ENCODE data around the gene ANKS1A. TPM values are rescaled to one million over a fixed set of nuclear protein-coding genes. Genes with fewer than 3 reads are reported as not detected.

ANKS1A gene
- total RNA-seq, 1 experiment from 2014 or later: 35.0 TPM

DNA sequence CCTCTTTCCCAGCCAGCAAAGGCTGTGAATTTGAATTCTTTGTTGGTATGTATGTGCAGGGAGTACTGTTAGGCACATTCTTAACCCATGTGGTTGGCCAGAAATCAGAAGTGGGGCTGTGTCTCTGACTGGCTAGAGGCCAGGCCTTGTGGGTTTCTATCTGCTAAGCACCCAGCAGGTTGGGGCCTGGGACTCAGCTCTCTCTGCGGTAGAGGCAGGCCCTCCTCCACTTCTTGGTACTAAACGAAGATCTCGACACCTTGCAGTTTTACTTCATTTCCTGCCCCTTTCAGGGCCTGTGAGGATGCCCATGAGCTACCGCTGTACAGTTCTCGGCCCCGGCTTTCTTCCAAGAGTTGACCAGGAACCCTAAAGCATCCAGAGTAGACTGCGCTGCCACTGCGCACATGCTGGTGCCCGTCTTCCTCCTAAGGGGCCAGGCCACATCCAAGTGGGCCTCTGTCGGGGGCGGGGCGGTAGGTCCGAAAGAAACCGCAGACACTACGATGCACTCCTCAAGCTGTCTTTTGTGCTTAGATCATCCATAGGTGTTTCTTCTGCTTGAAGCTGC is 201.0 kb downstream of the ANKS1A start (continued):
- TF ChIP-seq SMAD4 (CRISPR knock-in tag; IDR thresholded peaks at IDR 0.05) (no peak), EMX1 (CRISPR knock-in tag; IDR thresholded peaks at IDR 0.05) (no peak), ZNF121 (CRISPR knock-in tag; IDR thresholded peaks at IDR 0.05) (no peak)
- TF ChIP-seq, protein P1, sequence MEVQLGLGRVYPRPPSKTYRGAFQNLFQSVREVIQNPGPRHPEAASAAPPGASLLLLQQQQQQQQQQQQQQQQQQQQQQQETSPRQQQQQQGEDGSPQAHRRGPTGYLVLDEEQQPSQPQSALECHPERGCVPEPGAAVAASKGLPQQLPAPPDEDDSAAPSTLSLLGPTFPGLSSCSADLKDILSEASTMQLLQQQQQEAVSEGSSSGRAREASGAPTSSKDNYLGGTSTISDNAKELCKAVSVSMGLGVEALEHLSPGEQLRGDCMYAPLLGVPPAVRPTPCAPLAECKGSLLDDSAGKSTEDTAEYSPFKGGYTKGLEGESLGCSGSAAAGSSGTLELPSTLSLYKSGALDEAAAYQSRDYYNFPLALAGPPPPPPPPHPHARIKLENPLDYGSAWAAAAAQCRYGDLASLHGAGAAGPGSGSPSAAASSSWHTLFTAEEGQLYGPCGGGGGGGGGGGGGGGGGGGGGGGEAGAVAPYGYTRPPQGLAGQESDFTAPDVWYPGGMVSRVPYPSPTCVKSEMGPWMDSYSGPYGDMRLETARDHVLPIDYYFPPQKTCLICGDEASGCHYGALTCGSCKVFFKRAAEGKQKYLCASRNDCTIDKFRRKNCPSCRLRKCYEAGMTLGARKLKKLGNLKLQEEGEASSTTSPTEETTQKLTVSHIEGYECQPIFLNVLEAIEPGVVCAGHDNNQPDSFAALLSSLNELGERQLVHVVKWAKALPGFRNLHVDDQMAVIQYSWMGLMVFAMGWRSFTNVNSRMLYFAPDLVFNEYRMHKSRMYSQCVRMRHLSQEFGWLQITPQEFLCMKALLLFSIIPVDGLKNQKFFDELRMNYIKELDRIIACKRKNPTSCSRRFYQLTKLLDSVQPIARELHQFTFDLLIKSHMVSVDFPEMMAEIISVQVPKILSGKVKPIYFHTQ (CRISPR knock-in tag; IDR thresholded peaks at IDR 0.05): no peak

DNA sequence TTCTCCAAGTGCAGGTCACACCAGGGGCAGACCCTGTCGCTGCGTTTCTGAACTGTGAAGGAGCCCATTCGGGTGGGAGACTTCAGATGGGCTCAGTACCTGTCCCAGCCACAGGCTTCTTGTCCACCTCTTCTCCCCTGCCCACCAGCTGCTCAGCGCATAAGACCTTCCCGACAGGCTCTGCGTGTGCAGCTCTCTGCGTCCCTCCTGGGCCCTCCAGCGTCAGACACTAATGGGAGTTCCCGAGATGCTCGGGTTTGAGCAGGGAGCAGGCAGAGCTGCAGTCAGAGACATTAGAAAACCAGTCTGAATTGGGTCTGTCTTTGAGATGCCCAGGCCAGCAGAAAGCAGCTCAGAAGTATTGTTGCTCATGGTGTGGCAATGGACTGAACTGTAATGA is 201.7 kb downstream of the ANKS1A start:
- ATAC-seq (no peak), DNase-seq (ENCODE audit: low spot score) (no peak)
- ChIA-PET POLR2A (no interaction called here), CTCF (interaction anchor here (1.1 to 2.2 kb wide), 6 partner anchors 42 to 168 kb away, joined by 3 to 7 read pairs (median 3); partner anchors contain the start of gene ZNF76)
- H3K4me3 Mint-ChIP-seq: no peak overlapping the region
- peaks cover 14% of the 10 kb centered on the region for H3K36me3 Mint-ChIP-seq
- peaks cover 21% of the 10 kb centered on the region for H3K4me1 Mint-ChIP-seq
- no peak overlapping the region; the same call in 1 of the 2 replicates for H3K27ac Mint-ChIP-seq
- no peaks in the 10 kb centered on the region for H3K27me3 Mint-ChIP-seq (ENCODE audit: low read depth)
- no peaks in the 10 kb centered on the region for H3K9me3 Mint-ChIP-seq
- TF ChIP-seq MXD4 (CRISPR knock-in tag; IDR thresholded peaks at IDR 0.05; ENCODE audit: borderline replicate concordance): no peak
- TF ChIP-seq SOX15 (CRISPR knock-in tag; IDR thresholded peaks at IDR 0.05): no peak
- no peak for TF ChIP-seq ZNF219 (CRISPR knock-in tag; IDR thresholded peaks at IDR 0.05; ENCODE audit: borderline replicate concordance)
- TF ChIP-seq, protein P2, sequence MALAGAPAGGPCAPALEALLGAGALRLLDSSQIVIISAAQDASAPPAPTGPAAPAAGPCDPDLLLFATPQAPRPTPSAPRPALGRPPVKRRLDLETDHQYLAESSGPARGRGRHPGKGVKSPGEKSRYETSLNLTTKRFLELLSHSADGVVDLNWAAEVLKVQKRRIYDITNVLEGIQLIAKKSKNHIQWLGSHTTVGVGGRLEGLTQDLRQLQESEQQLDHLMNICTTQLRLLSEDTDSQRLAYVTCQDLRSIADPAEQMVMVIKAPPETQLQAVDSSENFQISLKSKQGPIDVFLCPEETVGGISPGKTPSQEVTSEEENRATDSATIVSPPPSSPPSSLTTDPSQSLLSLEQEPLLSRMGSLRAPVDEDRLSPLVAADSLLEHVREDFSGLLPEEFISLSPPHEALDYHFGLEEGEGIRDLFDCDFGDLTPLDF (CRISPR knock-in tag; IDR thresholded peaks at IDR 0.05): no peak
- TF ChIP-seq, protein P3, sequence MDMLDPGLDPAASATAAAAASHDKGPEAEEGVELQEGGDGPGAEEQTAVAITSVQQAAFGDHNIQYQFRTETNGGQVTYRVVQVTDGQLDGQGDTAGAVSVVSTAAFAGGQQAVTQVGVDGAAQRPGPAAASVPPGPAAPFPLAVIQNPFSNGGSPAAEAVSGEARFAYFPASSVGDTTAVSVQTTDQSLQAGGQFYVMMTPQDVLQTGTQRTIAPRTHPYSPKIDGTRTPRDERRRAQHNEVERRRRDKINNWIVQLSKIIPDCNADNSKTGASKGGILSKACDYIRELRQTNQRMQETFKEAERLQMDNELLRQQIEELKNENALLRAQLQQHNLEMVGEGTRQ (CRISPR knock-in tag; IDR thresholded peaks at IDR 0.05): no peak
- TF ChIP-seq IRF2 (CRISPR knock-in tag; IDR thresholded peaks at IDR 0.05; ENCODE audit: borderline replicate concordance, low read depth): no peak
- TF ChIP-seq FOXK1 (CRISPR knock-in tag; IDR thresholded peaks at IDR 0.05): no peak
- TF ChIP-seq ETV6 (CRISPR knock-in tag; IDR thresholded peaks at IDR 0.05): no peak
- no peak for TF ChIP-seq AFF4 (CRISPR knock-in tag; IDR thresholded peaks at IDR 0.05; ENCODE audit: borderline replicate concordance)
- TF ChIP-seq TEAD4 (CRISPR knock-in tag; IDR thresholded peaks at IDR 0.05): no peak
- TF ChIP-seq, protein P4, sequence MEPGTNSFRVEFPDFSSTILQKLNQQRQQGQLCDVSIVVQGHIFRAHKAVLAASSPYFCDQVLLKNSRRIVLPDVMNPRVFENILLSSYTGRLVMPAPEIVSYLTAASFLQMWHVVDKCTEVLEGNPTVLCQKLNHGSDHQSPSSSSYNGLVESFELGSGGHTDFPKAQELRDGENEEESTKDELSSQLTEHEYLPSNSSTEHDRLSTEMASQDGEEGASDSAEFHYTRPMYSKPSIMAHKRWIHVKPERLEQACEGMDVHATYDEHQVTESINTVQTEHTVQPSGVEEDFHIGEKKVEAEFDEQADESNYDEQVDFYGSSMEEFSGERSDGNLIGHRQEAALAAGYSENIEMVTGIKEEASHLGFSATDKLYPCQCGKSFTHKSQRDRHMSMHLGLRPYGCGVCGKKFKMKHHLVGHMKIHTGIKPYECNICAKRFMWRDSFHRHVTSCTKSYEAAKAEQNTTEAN (CRISPR knock-in tag; IDR thresholded peaks at IDR 0.05): no peak
- TF ChIP-seq TP53 (CRISPR knock-in tag; IDR thresholded peaks at IDR 0.05): no peak
- no peak for TF ChIP-seq KAT7 (CRISPR knock-in tag; IDR thresholded peaks at IDR 0.05; ENCODE audit: borderline replicate concordance)
- TF ChIP-seq PRRX2 (CRISPR knock-in tag; IDR thresholded peaks at IDR 0.05): no peak
- TF ChIP-seq, protein P1 (CRISPR knock-in tag; IDR thresholded peaks at IDR 0.05): no peak
- TF ChIP-seq, protein P5, sequence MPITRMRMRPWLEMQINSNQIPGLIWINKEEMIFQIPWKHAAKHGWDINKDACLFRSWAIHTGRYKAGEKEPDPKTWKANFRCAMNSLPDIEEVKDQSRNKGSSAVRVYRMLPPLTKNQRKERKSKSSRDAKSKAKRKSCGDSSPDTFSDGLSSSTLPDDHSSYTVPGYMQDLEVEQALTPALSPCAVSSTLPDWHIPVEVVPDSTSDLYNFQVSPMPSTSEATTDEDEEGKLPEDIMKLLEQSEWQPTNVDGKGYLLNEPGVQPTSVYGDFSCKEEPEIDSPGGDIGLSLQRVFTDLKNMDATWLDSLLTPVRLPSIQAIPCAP (CRISPR knock-in tag; IDR thresholded peaks at IDR 0.05): no peak
- TF ChIP-seq TEAD1 (CRISPR knock-in tag; IDR thresholded peaks at IDR 0.05): no peak

Data from WTC11 (cell line).